Omental fat pad (tissue), 4 donors: ENCODE data around the gene FNIP2. TPM values are rescaled to one million over a fixed set of nuclear protein-coding genes. Genes with fewer than 3 reads are reported as not detected.

ENCODE experiments used
- ATAC-seq: fragments of 150-250 bp; one replicate; pipeline ENCODE4 v1.9.1; 2016; ENCODE audit warnings: mild to moderate bottlenecking, moderate library complexity; ENCODE audit not compliant: low FRiP score
- DNase-seq: peaks from one replicate; pipeline ENCODE4 v3.0.0-alpha.2; 2019; ENCODE audit warnings: low spot score
- CTCF ChIP-seq, 3 donors: fragments of 450-650 bp; IDR thresholded peaks; one replicate each; pipeline ENCODE4 v1.5.1; 2016 to 2017; ENCODE audit warnings: antibody characterized with exemption in 3 of 3, mild to moderate bottlenecking in 3 of 3, moderate library complexity in 2 of 3
- total RNA-seq, 4 donors: library from RNA; depleted of rRNA; stranded (reverse); fragments of >200 nt; gene quantifications; one replicate each; pipeline ENCODE4 v1.1.0, GENCODE V29; 2016

The FNIP2 gene
- total RNA-seq, 4 donors from 2014 or later: 56.4 to 125 (median 73.4) TPM

- ATAC-seq: no peak
- DNase-seq: no peak
- no peak for TF ChIP-seq CTCF (IDR thresholded peaks at IDR 0.05)
These were observed 94.5 kb downstream of the FNIP2 start for GRCh38 chr4:158863296-158863695.

- DNase-seq (no peak), ATAC-seq (no peak)
- no peak for TF ChIP-seq CTCF (IDR thresholded peaks at IDR 0.05)
These were observed 96.8 kb downstream of the FNIP2 start for GRCh38 chr4:158865520-158866177.

- TF ChIP-seq CTCF (IDR thresholded peaks at IDR 0.05): no peak
- DNase-seq (no peak), ATAC-seq (peak; percentile 37)
These were observed 100.2 kb downstream of the FNIP2 start for GRCh38 chr4:158869001-158869400.

- no peak for TF ChIP-seq CTCF (IDR thresholded peaks at IDR 0.05)
- ATAC-seq (no peak), DNase-seq (no peak)
These were observed 100.9 kb downstream of the FNIP2 start for GRCh38 chr4:158869761-158870160.

- ATAC-seq: no peak
- TF ChIP-seq CTCF (IDR thresholded peaks at IDR 0.05): no peak
- DNase-seq: no peak
These were observed 101.4 kb downstream of the FNIP2 start for GRCh38 chr4:158870282-158870625.

- TF ChIP-seq CTCF (IDR thresholded peaks at IDR 0.05): no peak
- ATAC-seq: no peak
- DNase-seq: no peak
These were observed 102.0 kb downstream of the FNIP2 start for GRCh38 chr4:158870626-158871334.

GRCh38 chr4:158871335-158871724, 102.5 kb downstream of the FNIP2 start:
- ATAC-seq: no peak
- TF ChIP-seq CTCF (IDR thresholded peaks at IDR 0.05): no peak

More at GRCh38 chr4:158871335-158871724, 102.5 kb downstream of the FNIP2 start:
- no peak for DNase-seq
